HFFc6 (cell line): ENCODE measurements around the gene STK10. TPM values are rescaled to one million over a fixed set of nuclear protein-coding genes. Genes with fewer than 3 reads are reported as not detected.
A peak's percentile ranks its signal among the peaks of the same experiment; 100 is the strongest.

Source experiments
- DNase-seq: peaks from one replicate; pipeline ENCODE4 v3.0.0-alpha.2; 2018
- H3K27ac Mint-ChIP-seq: 2 replicates; pipeline ENCODE4 v1.8.0; 2020; ENCODE audit warnings: mild to moderate bottlenecking, mixed read lengths
- H3K27me3 Mint-ChIP-seq: 2 replicates; pipeline ENCODE4 v1.8.0; 2021; ENCODE audit warnings: mild to moderate bottlenecking, moderate library complexity, mixed read lengths; ENCODE audit not compliant: insufficient read depth
- H3K36me3 Mint-ChIP-seq: 2 replicates; pipeline ENCODE4 v1.8.0; 2021; ENCODE audit warnings: low read depth, mixed read lengths
- H3K4me1 Mint-ChIP-seq: 2 replicates; pipeline ENCODE4 v1.8.0; 2020; ENCODE audit warnings: low read depth, mixed read lengths
- H3K4me3 Mint-ChIP-seq: 2 replicates; pipeline ENCODE4 v1.8.0; 2020; ENCODE audit warnings: mild to moderate bottlenecking, moderate library complexity, mixed read lengths
- H3K9me3 Mint-ChIP-seq: 2 replicates; pipeline ENCODE4 v1.8.0; 2020; ENCODE audit warnings: mild to moderate bottlenecking, mixed read lengths
- total RNA-seq, 6 experiments: library from RNA; stranded (reverse); fragmentation: NEBNext Ultra II Directional; extraction: Animal tissue kit (Norgen Biotek cat#: 25700); gene quantifications; 2 replicates in 1 of 6; 3 replicates in 5 of 6; pipeline ENCODE4 v1.2.3, GENCODE V29; 2021
- TF ChIP-seq, protein P1 (sequence below): fragments of 200-600 bp; sonication (generic); IDR thresholded peaks from 2 replicates; pipeline ENCODE4 v1.5.0; 2021; ENCODE audit warnings: antibody characterized with exemption, mild to moderate bottlenecking

Gene STK10
- total RNA-seq, 6 experiments from 2014 or later = 39.8 to 51.6 (median 47.5) TPM

DNA sequence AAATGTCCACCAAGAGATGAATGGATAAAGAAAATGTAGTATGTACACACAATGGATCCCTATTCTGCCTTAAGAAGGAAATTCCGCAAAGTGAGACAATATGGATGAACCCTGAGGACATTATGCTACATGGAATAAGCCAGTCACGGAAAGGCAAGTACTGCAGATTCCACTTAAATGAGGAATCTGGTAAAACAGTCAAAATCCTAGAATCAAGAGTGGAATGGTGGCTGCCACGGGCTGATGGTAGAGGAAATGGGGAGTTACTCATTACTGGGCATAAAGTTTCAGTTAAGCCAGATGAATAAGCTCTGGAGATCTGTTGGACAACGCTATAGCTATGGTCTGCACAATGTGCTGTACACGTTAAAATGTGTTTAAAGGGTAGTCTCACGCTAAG, 47.2 kb downstream of the STK10 start:
- peaks cover 52% of the 10 kb centered on the region for H3K4me1 Mint-ChIP-seq

DNA sequence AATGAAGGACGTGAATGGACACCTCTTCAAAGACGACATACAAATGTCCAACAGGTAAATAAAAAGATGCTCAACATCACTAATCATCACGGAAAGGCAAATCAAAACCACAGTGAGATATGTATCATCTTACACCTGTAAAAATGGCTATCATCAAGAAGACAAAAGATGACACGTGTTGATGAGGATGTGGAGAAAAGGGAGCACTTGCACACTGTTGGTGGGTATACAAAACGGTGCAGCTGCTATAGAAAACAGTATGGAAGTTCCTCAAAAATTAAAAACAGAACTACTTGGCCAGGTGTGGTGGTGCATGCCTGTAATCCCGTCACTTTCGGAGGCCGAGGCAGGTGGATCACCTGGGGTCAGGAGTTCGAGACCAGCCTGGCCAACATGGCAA, 47.9 kb downstream of the STK10 start:
- peaks cover 18% of the 10 kb centered on the region for H3K36me3 Mint-ChIP-seq
- peaks cover 2% of the 10 kb centered on the region; the same call in 1 of the 2 replicates for H3K9me3 Mint-ChIP-seq
- peaks cover 51% of the 10 kb centered on the region for H3K4me1 Mint-ChIP-seq
- TF ChIP-seq, protein P1, sequence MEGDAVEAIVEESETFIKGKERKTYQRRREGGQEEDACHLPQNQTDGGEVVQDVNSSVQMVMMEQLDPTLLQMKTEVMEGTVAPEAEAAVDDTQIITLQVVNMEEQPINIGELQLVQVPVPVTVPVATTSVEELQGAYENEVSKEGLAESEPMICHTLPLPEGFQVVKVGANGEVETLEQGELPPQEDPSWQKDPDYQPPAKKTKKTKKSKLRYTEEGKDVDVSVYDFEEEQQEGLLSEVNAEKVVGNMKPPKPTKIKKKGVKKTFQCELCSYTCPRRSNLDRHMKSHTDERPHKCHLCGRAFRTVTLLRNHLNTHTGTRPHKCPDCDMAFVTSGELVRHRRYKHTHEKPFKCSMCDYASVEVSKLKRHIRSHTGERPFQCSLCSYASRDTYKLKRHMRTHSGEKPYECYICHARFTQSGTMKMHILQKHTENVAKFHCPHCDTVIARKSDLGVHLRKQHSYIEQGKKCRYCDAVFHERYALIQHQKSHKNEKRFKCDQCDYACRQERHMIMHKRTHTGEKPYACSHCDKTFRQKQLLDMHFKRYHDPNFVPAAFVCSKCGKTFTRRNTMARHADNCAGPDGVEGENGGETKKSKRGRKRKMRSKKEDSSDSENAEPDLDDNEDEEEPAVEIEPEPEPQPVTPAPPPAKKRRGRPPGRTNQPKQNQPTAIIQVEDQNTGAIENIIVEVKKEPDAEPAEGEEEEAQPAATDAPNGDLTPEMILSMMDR = no peak
- DNase-seq = no peak
- no peak overlapping the region for H3K4me3 Mint-ChIP-seq
- H3K27ac Mint-ChIP-seq = no peak overlapping the region
- H3K27me3 Mint-ChIP-seq = peaks cover 3% of the 10 kb centered on the region; the same call in 1 of the 2 replicates

More for the DNA sequence above, 47.2 kb downstream of the STK10 start:
- H3K9me3 Mint-ChIP-seq = no peaks in the 10 kb centered on the region
- peak overlapping the region; percentile 54; the same call in 1 of the 2 replicates for H3K27ac Mint-ChIP-seq
- peaks cover 14% of the 10 kb centered on the region for H3K36me3 Mint-ChIP-seq
- peaks cover 3% of the 10 kb centered on the region; the same call in 1 of the 2 replicates for H3K27me3 Mint-ChIP-seq
- DNase-seq = no peak
- H3K4me3 Mint-ChIP-seq = no peak overlapping the region
- TF ChIP-seq, protein P1 = no peak

DNA sequence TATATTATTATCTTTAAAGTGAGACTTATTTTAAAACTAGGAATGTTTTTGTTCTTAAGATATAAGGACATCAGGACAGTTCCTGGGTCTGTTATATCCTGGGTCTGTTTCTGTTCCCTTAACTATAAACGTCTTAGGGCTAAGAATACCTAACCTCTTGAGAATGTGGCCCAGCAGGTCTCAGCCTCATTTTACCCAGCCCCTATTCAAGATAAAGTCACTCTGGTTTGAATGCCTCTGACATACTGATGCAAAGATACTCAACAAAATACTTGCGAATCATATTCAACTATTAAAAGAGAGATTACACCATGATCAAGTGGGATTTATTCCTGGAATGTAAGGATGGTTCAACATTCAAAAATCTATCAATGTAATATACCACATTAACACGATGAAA, 51.0 kb downstream of the STK10 start:
- no peak for DNase-seq
- no peak overlapping the region for H3K4me3 Mint-ChIP-seq
- H3K9me3 Mint-ChIP-seq = peaks cover 12% of the 10 kb centered on the region; the same call in 1 of the 2 replicates
- no peak overlapping the region for H3K27ac Mint-ChIP-seq
- H3K27me3 Mint-ChIP-seq = no peaks in the 10 kb centered on the region; the same call in 1 of the 2 replicates
- TF ChIP-seq, protein P1 = no peak
- H3K4me1 Mint-ChIP-seq = peaks cover 43% of the 10 kb centered on the region
- H3K36me3 Mint-ChIP-seq = peaks cover 42% of the 10 kb centered on the region

DNA sequence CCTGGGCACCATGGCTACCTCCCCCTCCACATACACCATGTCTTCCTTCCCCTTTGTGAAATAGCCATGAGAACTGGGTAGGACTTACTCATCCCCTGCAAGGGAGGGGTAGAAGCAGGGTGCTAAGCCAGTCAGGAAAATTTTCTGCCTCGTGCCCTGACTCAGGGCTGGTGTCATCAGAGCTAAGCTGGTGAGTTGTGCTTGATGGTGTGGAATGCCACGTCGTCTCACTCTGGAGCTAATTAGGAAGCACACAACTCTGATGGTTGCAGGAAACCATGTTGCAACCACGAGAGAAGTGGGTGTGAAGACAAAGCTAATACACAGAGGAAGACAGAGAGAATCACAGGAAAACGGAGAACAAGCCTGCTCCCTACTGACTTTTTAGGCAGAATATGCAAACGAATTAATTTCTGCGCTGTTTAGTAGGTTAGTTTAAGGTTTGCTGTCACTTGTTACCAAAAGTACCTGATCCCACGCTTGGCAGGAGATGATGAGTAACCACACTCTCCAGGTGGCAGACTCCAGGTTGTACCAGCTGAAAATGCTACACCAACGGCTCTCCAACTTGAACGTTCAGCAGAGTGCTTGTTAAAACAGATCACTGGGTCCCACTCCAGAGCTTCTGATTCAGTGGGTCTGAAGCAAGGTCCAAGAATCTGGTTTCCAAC, 54.5 kb downstream of the STK10 start:
- H3K27me3 Mint-ChIP-seq = peaks cover 2% of the 10 kb centered on the region; the same call in 1 of the 2 replicates
- peak overlapping the region; percentile 96 for H3K27ac Mint-ChIP-seq
- H3K36me3 Mint-ChIP-seq = peaks cover 44% of the 10 kb centered on the region
- TF ChIP-seq, protein P1 = no peak
- DNase-seq = peak; percentile 94
- peak overlapping the region; percentile 56 for H3K4me3 Mint-ChIP-seq
- H3K4me1 Mint-ChIP-seq = peaks cover 38% of the 10 kb centered on the region
- H3K9me3 Mint-ChIP-seq = peaks cover 12% of the 10 kb centered on the region; the same call in 1 of the 2 replicates

DNA sequence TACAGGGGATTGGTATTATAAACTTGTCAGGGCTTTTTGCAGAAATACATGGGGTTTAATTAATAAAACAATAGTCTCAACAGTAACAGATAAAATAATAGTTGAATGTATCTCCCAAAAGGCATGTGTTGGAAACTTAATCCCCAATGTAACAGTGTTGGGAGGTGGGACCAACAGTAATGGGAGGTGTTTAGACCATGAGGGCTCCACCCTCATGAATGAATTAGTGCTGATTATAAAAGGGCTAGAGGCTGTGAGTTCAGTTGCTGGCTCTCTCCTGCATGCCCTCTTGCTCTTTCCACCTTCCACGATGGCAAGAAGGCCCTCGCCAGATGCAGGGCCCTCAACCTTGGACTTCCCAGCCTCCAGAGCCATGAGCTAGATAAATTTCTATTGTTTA, 56.3 kb downstream of the STK10 start:
- Mint-ChIP-seq H3K27me3 (peaks cover 2% of the 10 kb centered on the region; the same call in 1 of the 2 replicates), H3K36me3 (peaks cover 40% of the 10 kb centered on the region), H3K9me3 (peaks cover 12% of the 10 kb centered on the region; the same call in 1 of the 2 replicates), H3K4me3 (no peak overlapping the region), H3K27ac (peak overlapping the region; percentile 40; the same call in 1 of the 2 replicates), H3K4me1 (peaks cover 40% of the 10 kb centered on the region)
- TF ChIP-seq, protein P1 = no peak
- no peak for DNase-seq
